Right cardiac atrium (tissue), 5 donors: Measurements from ENCODE around the gene VTI1A. TPM values are rescaled to one million over a fixed set of nuclear protein-coding genes. Genes with fewer than 3 reads are reported as not detected.

Source experiments
- ATAC-seq, 2 donors: fragments of 200-7000 bp; cut with Tn5 transposase; one replicate each; pipeline versions ENCODE4 v1.8.0 to v1.9.1; 2020; ENCODE audit warnings: moderate library complexity in 2 of 2, mild to moderate bottlenecking in 1 of 2
- DNase-seq, 3 donors: peaks; one replicate each; pipeline ENCODE4 v3.0.0-alpha.2; 2020
- H3K27ac ChIP-seq: one replicate; pipeline ENCODE4 v1.5.1; 2013; ENCODE audit warnings: mild to moderate bottlenecking, low read length, control low read depth, moderate library complexity
- H3K27me3 ChIP-seq: one replicate; pipeline ENCODE4 v1.6.1; 2013; ENCODE audit not compliant: control insufficient read depth, insufficient read depth
- H3K4me1 ChIP-seq: one replicate; pipeline ENCODE4 v1.6.1; 2013; ENCODE audit warnings: low read length; ENCODE audit not compliant: control insufficient read depth, insufficient read depth
- H3K4me3 ChIP-seq: one replicate; pipeline ENCODE4 v1.5.1; 2013; ENCODE audit warnings: low read length, control low read depth
- H3K9me3 ChIP-seq: one replicate; pipeline ENCODE4 v1.6.1; 2013; ENCODE audit warnings: low read length; ENCODE audit not compliant: control insufficient read depth
- WGBS: extraction: QIAGEN DNeasy Blood & Tissue Kit; methylation state at CpG from one replicate; pipeline ENCODE4 v1.1.7; 2013; 5-methylcytosine and 5-hydroxymethylcytosine counted together
- intact Hi-C, 4 donors: fragments of 100-400 bp; cut with DNase I; formaldehyde crosslinking; loops; one replicate each; pipeline versions ENCODE4 v1.11.0 to v1.14.0; 2022 to 2023
- polyA plus RNA-seq: library from polyadenylated mRNA; stranded (reverse); fragments of 200-250 nt; gene quantifications from one replicate; pipeline ENCODE4 v1.2.3, GENCODE V29; 2013
- total RNA-seq, 4 donors: library from RNA; stranded (reverse); fragmentation: NEBNext Ultra II Directional; extraction: Animal tissue kit (Norgen Biotek cat#: 25700); gene quantifications; one replicate each; pipeline ENCODE4 v1.2.1, GENCODE V29; 2021
- donor health status: healthy with polysubstance abuse.
- donor health status: DM: no; HTN: yes; CAD: no.
- donor health status: DM: no; HTN: no; CAD: no.
- donor health status: DM: no; HTN: yes; CAD: no; lungs with severe emphysema.
- donor health status: DM: yes; HTN: yes; CAD: no.

The VTI1A gene
- total and polyA plus RNA-seq, 5 donors, result 9.1 to 22.5 (median 19.7) TPM

DNA sequence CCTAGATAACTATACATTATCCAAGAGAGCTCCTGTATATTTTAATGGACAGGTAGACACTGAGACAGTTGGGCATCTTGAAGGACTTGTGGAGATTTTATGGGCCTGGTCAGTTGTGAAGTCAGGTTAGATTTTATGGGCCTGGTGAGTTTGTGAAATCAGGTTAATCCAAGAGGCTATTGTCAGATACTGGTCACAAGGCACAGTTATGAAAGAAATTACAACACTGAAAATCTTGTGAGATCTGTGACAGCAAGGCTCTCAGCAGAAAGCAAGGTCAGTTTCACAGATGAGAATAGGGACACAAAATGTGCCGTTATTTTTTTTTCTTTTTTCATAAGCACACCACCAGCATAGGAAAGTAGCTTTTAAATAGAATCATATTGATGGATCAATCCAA lies 167.6 kb downstream of the VTI1A start:
- no peak overlapping the region for H3K27ac ChIP-seq
- no peaks in the 10 kb centered on the region for H3K27me3 ChIP-seq
- ATAC-seq (no peak), DNase-seq (no peak)
- 91% methylated on average over 1 of the region's 1 CpG for WGBS
- intact Hi-C loops, result no loop called here
- H3K4me1 ChIP-seq, result no peaks in the 10 kb centered on the region
- H3K4me3 ChIP-seq, result no peak overlapping the region
- H3K9me3 ChIP-seq, result no peaks in the 10 kb centered on the region

DNA sequence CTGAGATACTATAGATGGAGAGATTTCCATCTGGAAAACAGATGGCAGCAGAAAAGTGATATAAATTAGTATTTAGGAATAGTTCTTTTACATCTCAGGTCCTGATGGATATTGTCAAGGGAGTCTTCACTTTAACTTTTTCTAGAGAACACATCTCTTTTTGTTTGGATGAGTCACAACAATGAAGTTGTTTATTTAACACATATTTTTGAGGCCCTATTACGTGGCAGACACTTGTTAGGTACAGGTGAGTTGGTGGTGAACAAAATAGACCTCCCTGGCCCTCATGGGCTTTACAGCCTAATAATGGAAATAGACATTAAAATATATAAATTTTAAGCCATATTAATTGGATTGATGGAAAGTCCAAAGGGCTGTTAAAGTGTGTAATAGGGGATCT lies 168.3 kb downstream of the VTI1A start:
- Histone ChIP-seq H3K9me3 (no peaks in the 10 kb centered on the region), H3K4me1 (no peaks in the 10 kb centered on the region), H3K4me3 (no peak overlapping the region), H3K27me3 (no peaks in the 10 kb centered on the region), H3K27ac (no peak overlapping the region)
- DNase-seq (no peak), ATAC-seq (no peak)
- intact Hi-C loops, result no loop called here
- WGBS, result 93% methylated on average over 1 of the region's 1 CpG

DNA sequence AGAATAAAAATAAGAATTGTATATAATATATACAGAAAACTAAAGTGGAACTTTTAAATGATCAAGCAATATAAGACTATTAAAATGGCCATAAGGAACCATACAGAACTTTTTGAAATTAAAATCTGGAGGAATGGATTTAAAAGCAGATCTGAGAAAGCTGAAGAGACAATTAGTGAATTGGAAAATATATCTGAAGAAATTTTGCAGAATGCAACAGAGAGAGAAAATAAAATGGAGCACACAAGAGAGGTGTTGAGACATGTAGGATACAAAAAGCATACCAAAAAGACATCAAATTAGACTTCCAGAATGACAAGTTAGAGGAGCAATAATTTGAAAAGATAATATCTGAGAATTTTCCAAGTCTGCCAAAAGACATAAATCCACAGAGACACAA lies 169.6 kb downstream of the VTI1A start:
- ATAC-seq, result no peak
- no peaks in the 10 kb centered on the region for H3K4me1 ChIP-seq
- intact Hi-C loops, result no loop called here

DNA sequence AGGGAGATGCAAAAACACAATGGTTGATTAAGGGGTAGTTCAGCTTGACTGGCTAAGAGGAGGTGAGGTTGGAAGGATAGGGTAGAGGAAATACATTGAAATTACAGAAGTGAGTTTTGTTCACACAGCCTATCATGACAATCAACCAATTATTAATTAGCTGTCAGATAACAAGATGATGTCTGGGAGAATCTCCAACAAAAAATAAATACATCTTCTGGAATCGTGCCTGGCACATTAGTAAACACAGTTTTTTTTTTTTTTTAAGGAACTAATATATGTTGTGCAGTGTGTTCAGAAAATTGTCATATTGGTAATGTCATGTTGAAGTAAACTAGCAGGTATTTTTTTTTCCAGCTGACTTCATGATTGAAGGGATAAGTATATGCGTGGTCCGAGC lies 171.8 kb downstream of the VTI1A start:
- H3K4me1 ChIP-seq, result no peaks in the 10 kb centered on the region
- H3K27ac ChIP-seq, result no peak overlapping the region
- H3K9me3 ChIP-seq, result no peaks in the 10 kb centered on the region
- intact Hi-C loops, result no loop called here
- no peaks in the 10 kb centered on the region for H3K27me3 ChIP-seq
- ATAC-seq, result no peak
- no peak overlapping the region for H3K4me3 ChIP-seq
- no peak for DNase-seq
- WGBS, result 94% methylated on average over 3 of the region's 3 CpGs

More for the DNA sequence above, 169.6 kb downstream of the VTI1A start:
- no peak overlapping the region for H3K4me3 ChIP-seq
- no peak overlapping the region for H3K27ac ChIP-seq
- no peaks in the 10 kb centered on the region for H3K27me3 ChIP-seq
- H3K9me3 ChIP-seq, result no peaks in the 10 kb centered on the region
- no peak for DNase-seq

DNA sequence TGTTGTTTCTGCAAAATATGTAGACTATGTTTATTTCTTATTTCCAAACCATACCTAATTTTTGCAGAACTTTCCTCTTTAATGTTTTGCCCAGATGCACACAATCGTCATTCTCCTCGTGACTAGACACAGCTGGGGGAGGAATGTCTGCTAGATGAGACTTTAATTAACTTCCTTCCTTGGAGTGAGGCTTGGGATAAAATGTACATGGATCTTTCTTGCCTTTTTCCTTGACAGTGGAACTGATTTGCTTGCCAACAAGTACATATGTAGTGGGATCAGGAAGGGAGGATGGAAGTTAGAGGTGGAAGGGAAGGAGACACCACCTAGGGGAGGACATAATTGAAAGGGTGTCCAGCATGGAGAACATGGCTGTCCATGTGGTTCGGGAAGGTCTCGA lies 172.5 kb downstream of the VTI1A start:
- ATAC-seq, result no peak
- intact Hi-C loops, result no loop called here
- Histone ChIP-seq H3K4me1 (no peaks in the 10 kb centered on the region), H3K9me3 (no peaks in the 10 kb centered on the region), H3K4me3 (no peak overlapping the region), H3K27me3 (no peaks in the 10 kb centered on the region), H3K27ac (no peak overlapping the region)
- 76% methylated on average over 4 of the region's 4 CpGs for WGBS
- no peak for DNase-seq

DNA sequence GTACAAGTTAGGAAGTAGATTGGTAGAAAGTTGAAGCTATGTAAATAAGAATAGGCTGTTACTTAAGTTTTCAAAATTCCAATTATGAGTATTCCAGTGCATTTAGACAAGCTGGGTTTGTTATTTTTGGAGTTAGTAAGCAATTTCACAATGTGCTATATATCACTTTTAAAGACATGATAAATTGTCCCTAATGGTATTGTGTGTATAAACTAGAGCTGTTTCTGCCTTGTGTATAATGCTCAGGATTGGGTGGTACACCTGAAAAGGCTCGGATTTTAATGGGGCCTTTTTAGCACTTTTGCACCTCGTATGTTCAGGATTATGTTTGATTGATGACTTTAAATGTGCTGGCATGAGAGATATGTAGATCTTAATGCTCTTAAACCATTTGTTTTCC lies 175.8 kb downstream of the VTI1A start:
- intact Hi-C loops, result no loop called here
- H3K27ac ChIP-seq, result no peak overlapping the region
- no peaks in the 10 kb centered on the region for H3K9me3 ChIP-seq
- no peak for ATAC-seq
- H3K4me3 ChIP-seq, result no peak overlapping the region
- H3K27me3 ChIP-seq, result no peaks in the 10 kb centered on the region
- WGBS, result 81% methylated on average over 2 of the region's 2 CpGs
- no peaks in the 10 kb centered on the region for H3K4me1 ChIP-seq
- no peak for DNase-seq

DNA sequence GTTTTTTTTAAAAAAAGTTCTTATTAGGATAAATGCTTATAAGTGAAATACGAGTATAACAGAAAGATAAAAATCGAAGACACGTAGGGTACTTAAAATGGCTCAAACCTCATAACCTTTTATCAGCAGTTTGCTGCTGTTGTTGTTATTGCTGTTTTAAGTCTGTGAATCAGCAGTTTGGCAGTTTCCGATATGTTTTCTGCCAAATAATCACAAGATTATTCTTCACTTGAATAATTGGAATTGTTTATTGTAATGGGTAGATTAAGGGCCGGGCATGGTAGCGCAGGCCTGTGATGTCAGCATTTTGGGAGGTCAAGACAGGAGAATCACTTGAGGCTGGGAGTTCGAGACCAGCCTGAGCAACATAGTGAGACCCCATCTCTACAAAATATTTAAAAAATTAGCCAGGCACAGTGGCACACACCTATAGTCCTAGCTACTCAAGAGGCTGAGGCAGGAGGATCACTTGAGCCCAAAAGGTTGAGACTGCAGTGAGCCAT lies 177.6 kb downstream of the VTI1A start:
- Histone ChIP-seq H3K27me3 (no peaks in the 10 kb centered on the region), H3K27ac (no peak overlapping the region), H3K4me3 (no peak overlapping the region), H3K4me1 (no peaks in the 10 kb centered on the region), H3K9me3 (no peaks in the 10 kb centered on the region)
- intact Hi-C loops, result no loop called here
- peak in 2 of 3 donors; percentile 15 to 64 for DNase-seq
- ATAC-seq, result no peak
- WGBS, result 56% methylated on average over 7 of the region's 7 CpGs

DNA sequence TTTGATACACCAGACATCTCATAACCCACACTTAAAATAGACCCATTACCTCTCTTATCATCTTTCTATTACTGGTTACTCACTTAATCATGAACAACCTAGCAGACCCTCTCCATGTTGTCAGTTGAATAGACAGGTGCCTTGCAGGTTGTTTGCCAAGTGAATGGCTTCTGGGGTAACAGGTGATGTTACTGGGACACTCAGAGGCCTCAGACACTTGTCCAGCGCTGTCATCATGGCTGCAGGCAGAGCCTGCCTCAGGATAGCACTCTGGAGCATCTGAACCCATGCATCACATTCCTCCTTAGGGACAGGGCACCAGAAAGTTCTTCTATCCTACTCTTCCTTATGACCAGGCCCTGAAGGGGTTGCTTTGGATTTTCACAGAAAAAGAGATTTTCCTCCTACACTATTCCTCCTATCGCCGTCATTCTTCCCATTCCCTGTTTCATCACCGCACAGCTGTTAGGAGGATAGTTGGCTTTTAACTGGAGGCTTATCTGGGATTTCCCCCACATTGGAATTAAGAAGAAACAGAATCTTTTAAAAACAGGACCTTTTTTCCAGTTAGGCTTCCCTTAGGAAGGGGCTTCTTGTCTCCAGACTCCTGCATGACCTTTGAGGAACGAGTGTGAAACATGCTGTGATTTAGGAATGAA lies 182.1 kb downstream of the VTI1A start:
- Histone ChIP-seq H3K9me3 (no peaks in the 10 kb centered on the region), H3K4me1 (no peaks in the 10 kb centered on the region), H3K27ac (no peak overlapping the region), H3K27me3 (no peaks in the 10 kb centered on the region), H3K4me3 (no peak overlapping the region)
- WGBS, result 75% methylated on average over 5 of the region's 5 CpGs
- no peak for ATAC-seq
- DNase-seq, result no peak
- intact Hi-C loops, result no loop called here

DNA sequence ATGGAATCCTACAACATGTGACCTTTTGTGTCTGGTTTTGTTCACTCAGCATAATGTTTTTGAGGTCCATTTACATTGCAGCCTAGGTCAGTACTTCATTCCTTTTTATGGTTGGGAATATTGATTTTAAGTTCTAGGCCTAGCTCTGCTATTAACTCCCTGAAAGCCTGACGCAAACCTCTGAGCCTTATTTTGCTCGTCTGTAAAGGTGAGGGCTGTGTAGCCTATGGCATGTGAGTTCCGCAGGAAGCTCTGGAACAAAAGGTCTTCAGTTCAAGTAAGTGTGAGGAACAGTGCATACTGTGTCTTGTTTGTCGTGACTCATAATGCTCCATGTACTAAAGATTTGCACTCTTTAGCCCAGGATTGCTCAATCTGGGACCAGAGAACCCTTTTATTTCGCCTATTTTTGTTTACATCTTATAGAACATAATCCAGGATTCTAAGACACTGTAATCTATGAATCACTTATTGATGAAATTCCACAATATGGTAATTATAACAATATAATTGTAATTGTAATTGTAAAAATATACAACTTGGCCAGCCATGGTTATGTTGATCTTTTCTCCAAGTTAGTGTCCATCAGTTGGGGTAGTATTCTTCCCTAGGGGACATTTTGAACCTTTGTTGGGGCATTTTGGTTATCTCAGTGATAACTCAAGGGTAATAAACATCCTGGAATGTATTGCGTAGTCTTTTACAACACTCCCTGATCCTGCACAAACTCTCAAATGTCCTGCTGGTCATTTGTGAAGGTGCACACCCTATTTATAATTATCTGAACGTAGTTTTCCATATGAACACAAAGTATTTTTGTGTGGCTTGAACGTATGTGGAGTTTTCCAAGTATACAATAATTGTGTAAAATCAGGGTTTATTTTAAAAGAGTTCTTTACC lies 184.7 kb downstream of the VTI1A start:
- no peak for DNase-seq
- Histone ChIP-seq H3K9me3 (no peaks in the 10 kb centered on the region), H3K4me3 (no peak overlapping the region), H3K27ac (no peak overlapping the region), H3K27me3 (no peaks in the 10 kb centered on the region), H3K4me1 (no peaks in the 10 kb centered on the region)
- peak; percentile 35 to 64 for ATAC-seq
- intact Hi-C loops, result no loop called here
- WGBS, result 86% methylated on average over 8 of the region's 8 CpGs

DNA sequence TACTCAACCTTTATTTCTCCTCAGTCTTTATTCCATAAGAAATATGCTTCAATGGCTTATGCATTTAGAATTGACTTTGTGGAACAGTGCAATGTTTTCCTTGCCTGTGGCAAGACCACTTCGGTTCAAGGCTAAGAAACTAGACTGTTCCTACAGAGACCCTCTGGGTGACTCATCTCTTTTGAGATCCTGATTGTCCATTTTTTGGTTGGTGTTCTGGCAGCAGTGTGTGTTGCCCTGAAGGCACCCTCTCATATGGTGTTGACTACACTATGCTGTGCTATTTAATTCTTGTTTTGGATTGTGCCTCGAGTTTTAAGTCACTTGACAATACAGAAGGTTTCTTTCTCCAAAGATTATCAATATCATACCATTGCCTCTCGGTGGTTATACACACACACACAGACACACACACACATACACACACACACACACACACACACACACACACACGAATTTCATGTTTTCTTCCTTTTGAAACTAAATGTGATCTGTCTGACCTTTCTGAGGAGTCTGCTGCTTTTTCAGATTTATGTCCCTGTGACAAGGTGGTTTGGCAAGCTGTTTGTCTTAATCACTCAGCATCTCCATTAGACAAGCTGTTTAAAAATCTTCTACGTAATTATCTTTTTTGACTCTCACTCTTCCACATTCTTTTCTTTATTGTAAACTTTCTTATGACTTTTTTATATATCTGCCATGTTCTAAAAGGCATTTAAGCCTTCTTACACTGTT lies 187.2 kb downstream of the VTI1A start:
- H3K4me3 ChIP-seq, result no peak overlapping the region
- H3K4me1 ChIP-seq, result no peaks in the 10 kb centered on the region
- intact Hi-C loops, result no loop called here
- WGBS, result 78% methylated on average over 5 of the region's 5 CpGs
- ATAC-seq (no peak), DNase-seq (no peak)
- H3K27me3 ChIP-seq, result no peaks in the 10 kb centered on the region
- H3K27ac ChIP-seq, result no peak overlapping the region
- H3K9me3 ChIP-seq, result no peaks in the 10 kb centered on the region

DNA sequence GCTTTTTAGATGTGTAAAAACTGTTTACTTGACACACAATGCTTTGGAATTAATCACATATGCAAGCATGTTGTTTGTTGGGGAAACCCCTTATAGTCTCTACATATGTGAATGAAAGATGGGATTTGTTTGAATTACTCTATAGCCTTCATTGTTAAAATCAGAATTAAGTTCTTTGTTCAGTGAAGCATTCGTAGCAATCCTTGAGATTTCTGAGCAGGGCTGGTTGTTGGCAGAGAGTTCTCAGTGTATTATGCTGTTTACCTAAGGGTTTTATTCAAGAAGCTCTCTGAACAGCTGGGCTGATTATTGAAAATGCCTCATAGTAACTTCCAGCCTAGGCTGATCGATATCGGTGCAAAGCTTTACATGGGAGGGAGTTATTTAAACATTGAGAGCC lies 190.9 kb downstream of the VTI1A start:
- Histone ChIP-seq H3K27ac (no peak overlapping the region), H3K4me3 (no peak overlapping the region), H3K9me3 (no peaks in the 10 kb centered on the region), H3K27me3 (no peaks in the 10 kb centered on the region), H3K4me1 (no peaks in the 10 kb centered on the region)
- DNase-seq (no peak), ATAC-seq (no peak)
- intact Hi-C loops, result no loop called here
- 80% methylated on average over 3 of the region's 3 CpGs for WGBS
